ENCODE measurements around the gene TLN1.

TLN1 gene

DNA sequence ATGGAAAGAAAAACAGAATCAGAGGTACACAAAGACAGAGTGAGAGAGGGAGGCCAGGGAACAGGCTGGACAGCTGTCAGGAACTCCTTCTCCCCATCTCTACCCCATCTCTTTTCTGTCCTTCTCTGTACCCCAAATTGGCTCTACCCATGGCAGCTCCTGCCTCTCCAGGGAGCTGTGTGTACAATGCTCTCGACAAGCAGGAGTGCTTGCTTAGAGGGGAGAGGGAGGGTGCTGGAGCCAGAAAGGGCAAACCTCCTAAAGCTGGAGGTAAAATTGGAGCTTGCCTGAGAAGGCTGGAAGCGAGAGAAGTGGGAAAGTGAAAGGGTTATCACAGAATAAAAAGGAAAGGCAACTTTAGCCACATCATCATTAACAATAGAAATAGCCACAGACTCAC is 48.7 kb downstream of the TLN1 start:
- DNase-seq = no peak

- no peak for DNase-seq
These were observed 49.3 kb downstream of the TLN1 start for GRCh38 chr9:35682520-35683315.

- DNase-seq = no peak
These were observed 49.9 kb downstream of the TLN1 start for GRCh38 chr9:35682051-35682450.

DNA sequence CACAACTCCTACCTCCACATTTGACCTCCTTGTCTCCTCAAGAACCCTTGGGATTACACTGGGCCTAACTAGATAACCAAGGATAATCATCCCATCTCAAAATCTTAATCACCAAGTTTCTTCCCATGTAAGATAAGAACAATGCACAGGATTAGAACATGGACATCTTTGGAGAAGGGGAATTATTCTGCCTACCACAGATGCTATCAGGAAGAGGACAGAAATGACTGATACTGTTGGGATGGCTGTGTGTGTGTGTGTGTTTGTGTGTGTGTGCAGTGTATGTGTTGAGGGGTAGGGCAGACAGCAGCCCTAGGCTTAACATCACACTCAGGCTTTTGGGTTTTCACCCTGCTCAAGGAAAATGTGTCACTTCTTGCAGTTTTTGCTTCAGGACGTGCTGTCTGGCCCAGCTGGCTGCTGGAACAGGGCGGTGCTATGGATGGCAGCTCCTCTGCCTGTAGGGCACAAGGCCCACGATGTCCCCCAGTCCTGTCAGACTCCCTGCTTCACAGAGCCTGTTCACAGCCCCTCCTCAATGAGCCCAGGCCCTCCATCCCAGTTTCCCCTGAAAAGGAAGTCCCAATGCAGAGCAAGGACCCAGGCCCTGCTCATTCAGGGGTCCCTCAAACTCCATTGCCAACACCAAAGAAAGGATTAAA is 50.5 kb downstream of the TLN1 start:
- no peak for DNase-seq

DNA sequence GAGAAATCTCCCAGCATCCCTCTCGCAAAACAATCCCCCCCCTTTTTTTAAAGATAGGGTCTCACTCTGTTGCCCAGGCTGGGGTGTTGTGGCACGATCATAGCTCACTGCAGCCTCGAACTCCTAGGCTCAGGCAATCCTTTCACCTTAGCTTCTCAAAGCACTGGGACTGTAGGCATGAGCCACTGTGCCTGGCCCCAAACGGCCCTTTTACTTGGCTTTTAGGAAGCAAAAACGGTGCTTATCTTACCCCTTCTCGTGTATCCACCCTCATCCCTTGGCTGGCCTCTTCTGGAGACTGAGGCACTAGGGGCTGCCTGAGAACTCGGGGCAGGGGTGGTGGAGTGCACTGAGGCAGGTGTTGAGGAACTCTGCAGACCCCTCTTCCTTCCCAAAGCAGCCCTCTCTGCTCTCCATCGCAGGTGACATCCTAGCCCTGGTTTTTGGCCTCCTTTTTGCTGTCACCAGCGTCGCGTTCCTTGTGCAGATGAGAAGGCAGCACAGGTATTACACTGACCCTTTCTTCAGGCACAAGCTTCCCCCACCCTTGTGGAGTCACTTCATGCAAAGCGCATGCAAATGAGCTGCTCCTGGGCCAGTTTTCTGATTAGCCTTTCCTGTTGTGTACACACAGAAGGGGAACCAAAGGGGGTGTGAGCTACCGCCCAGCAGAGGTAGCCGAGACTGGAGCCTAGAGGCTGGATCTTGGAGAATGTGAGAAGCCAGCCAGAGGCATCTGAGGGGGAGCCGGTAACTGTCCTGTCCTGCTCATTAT is 51.5 kb downstream of the TLN1 start:
- DNase-seq = peak; percentile 76

GRCh38 chr9:35679766-35680330 is 52.1 kb downstream of the TLN1 start:
- no peak for DNase-seq

DNA sequence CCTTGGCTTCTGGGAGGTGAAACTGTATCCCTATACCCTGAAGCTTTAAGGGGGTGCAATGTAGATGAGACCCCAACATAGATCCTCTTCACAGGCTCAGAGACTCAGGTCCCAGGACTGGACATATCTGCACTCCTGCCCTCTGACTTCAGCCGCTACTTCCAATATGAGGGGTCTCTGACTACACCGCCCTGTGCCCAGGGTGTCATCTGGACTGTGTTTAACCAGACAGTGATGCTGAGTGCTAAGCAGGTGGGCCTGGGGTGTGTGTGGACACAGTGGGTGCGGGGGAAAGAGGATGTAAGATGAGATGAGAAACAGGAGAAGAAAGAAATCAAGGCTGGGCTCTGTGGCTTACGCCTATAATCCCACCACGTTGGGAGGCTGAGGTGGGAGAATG is 52.9 kb downstream of the TLN1 start:
- no peak for DNase-seq

GRCh38 chr9:35675732-35676392 is 56.1 kb downstream of the TLN1 start:
- peak; percentile 83 for DNase-seq

DNA sequence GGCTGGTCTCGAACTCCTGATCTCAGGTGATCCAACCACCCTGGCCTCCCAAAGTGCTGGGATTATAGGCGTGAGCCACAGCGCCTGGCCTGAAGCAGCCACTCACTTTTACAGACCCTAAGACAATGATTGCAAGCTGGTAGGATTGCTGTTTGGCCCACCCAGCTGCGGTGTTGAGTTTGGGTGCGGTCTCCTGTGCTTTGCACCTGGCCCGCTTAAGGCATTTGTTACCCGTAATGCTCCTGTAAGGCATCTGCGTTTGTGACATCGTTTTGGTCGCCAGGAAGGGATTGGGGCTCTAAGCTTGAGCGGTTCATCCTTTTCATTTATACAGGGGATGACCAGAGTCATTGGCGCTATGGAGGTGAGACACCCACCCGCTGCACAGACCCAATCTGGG is 56.8 kb downstream of the TLN1 start:
- DNase-seq = no peak

- DNase-seq = no peak
These were observed 58.0 kb downstream of the TLN1 start for GRCh38 chr9:35674025-35674361.

DNA sequence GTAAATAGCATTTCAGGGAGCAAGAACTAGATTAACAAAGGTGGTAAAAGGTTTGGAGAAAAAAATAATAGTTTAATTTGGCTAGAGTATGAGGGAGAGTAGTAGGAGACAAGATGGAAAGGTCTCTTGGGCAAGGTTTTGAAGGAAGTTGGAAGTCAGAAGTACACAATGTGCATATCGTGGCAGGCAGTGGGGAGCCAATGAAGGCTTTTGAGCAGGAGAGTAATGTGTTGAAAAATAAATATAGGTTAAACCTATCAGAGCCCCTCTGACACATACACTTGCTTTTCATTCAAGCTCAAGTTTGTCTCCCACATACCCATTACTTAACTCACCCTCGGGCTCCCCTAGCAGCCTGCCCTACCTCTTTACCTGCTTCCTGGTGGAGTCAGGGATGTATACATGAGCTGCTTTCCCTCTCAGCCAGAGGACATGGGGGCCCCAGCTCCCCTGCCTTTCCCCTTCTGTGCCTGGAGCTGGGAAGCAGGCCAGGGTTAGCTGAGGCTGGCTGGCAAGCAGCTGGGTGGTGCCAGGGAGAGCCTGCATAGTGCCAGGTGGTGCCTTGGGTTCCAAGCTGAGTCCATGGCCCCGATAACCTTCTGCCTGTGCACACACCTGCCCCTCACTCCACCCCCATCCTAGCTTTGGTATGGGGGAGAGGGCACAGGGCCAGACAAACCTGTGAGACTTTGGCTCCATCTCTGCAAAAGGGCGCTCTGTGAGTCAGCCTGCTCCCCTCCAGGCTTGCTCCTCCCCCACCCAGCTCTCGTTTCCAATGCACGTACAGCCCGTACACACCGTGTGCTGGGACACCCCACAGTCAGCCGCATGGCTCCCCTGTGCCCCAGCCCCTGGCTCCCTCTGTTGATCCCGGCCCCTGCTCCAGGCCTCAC is 58.6 kb downstream of the TLN1 start, which contains the start of gene CA9:
CA9 (plus strand) TSS at position 797 of the 893 bp plus-strand sequence; CDS start at position 829, 32 bp downstream.
- no peak for DNase-seq

- no peak for DNase-seq
These were observed 62.5 kb downstream of the TLN1 start for GRCh38 chr9:35669331-35670145.

DNA sequence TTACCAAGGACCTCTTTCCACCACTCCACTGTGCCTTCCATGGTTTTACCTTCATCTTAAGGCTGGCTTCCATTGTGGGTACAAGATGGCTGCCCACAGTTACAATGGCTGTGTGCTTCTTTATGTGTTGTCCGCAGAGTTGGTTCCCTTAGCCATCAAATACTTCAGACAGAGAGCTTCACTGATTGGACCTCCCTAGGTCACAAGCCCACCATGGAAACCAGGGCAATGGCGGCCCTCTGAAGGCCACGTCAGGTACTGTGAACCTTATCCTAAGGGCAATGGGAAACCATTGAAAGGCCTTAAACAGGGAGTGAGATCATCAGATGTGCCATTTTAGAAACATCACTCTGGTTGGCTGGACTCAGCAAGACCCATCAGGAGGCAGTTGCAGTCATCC is 64.1 kb downstream of the TLN1 start:
- no peak for DNase-seq

- DNase-seq = no peak
These were observed 65.4 kb downstream of the TLN1 start for GRCh38 chr9:35666549-35666948.

DNA sequence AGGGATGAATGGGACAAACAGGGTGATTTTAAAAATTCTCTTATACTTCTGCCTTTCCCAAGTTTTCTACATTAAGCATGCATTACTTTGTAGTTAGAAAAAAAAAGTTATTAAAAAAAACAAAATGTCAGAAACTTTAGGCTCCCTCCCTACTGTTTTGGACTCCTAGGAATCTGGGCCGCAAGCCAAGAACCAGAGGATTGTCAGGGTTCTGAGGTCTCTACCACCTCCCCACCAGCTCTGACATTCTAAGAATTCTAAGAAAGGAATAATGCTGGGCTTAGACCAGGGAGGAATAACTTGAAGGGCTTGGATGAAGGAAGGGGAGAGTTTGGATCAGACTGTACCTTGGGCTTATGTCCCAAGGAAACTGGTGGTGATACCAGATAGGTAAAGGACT is 66.0 kb downstream of the TLN1 start:
- DNase-seq = no peak

DNA sequence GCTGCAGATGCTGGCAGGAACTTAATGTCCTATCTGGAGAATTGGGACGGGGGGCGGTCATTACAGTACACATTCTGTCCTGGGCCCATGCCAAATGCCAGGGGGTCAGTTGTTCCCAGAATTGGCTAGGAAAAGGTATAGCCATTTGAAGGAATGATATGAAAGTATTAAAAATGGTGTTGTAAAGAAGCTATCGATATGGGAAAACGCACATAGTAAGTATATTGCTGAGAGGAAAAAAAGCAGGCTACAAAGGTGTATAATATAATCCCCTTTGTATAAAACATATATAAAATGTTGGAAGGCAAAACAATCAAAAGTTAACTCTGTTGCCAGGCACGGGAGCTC is 66.5 kb downstream of the TLN1 start:
- no peak for DNase-seq

DNA sequence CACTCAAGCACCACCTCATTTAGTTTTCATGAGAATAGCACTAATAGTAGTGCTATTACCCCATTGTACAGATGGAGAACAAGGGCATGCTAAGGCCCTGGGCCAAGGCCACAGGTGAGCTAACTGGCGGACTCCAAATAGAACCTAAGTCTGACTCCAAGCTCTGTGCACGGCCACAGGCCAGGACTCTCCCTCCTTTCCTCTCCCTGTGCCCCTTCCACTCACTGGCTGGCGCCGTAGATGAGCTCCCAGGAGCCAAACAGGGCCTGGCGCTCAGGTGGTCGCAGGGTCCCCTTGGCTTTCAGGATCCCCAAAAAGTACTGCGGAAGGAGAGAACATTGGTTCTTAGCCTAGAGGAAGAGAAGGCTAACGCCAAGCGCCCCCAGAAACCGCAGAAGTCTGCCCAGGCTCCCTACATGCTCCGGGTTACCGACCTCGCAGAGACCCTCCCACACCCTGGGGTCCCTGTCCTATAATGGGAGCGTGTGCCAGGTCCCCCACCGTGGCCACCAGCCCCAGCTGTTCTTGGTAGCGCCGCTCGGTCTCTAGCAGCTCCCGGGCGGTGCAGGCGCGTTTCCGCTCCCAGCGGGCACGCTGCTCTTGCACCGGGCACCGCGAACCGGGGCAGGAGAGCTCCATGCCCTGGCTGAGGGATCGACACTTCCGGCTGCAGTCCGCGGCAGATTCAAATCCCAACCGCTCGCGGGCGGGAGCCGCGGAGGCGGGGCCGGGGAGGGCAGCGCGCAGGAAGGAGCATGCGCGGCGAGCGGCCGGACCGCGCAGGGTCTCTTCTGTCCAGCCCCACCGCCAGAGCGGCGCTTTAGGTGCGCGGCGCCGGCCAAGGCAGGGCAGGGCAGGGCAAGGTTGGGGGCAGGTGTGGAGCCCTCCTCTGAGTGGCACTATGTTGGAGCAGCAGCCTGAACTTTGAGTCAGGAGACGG is 67.2 kb downstream of the TLN1 start, which contains the start of gene ARHGEF39:
ARHGEF39 (minus strand) TSS at position 665 of the 940 bp plus-strand sequence; CDS start at position 639, 26 bp downstream.
- peak; percentile 94 for DNase-seq

DNA sequence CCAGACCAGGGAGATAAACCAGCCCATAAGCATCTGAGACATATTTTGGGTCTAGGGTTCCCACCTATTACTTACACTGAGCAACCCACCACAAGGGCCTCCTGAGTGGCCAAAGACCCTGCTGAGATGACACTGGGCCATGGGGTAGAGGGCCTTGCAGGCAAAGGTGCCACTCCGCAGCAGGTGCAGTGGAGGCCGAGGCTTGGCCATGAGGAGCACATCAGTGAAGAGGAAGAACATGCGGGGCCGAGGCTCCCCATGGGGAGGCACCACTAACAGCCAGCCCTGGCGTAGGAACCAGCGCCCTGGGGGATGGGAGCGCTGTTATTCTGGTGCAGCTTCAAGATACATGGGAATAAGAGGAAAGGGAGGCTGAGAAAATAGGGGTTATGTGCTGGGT is 69.6 kb downstream of the TLN1 start:
- DNase-seq = no peak

GRCh38 chr9:35661756-35662350 is 70.1 kb downstream of the TLN1 start:
- DNase-seq = no peak
